ENCODE measurements around the gene NTN5. TPM values are rescaled to one million over a fixed set of nuclear protein-coding genes. Genes with fewer than 3 reads are reported as not detected.

NTN5 gene
- total RNA-seq, 1 experiment from 2014 or later, result 0.57 TPM

DNA sequence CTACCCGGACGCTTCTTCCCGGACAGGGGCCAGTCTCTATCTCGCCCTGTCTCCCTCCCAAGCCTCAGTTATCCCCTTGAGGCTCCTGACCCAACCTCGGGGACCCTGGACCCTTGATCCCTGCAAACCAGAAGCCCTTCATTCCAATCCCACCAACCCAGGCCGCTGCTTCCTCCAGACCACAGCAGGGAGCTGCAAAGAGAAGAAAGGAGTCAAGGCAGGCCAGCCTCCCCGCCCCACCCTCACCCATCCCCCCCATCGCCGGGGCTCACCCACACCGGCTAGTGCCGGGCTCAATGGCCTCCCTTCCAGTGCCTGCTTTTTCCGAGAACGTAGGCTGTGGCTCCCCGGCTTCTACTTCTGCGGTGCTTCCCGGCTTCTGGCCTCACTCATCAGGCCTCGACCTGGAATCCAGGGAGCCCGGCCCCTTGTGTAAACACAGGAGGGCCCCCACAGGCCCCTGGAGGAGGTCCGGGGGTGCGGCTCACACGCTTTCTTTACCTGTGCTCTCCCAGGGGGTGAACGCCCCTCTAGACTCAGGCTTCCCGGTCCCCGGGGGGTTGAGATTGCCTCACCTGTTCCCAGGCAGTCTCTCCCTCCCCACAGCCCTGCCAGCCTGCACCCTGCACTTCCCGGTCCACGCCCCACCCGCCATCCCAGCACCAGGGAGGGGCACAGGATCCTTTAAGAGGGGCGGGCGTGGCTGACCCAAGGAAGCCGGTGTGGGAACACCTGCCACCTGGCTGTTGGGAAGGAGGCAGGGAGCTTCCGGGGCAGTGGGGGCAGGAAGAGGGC is 58.2 kb downstream of the NTN5 start, which contains the start of gene FAM83E:
Gene FAM83E, minus strand, starts transcription at position 641 of the 795 bp plus-strand sequence. CDS start 1,704 bp downstream, outside the sequence.
- CTCF ChIA-PET, result interaction anchor here (0.6 to 0.7 kb wide), 2 partner anchors 110 to 251 kb away, joined by 3 to 4 read pairs; partner anchors contain the start of genes SYNGR4 and TMEM143
- peak within 1 kb of the TSS; percentile 100 for H3K27ac Mint-ChIP-seq (ENCODE audit: unreplicated experiment)
- peak within 1 kb of the TSS; percentile 94 for H3K4me3 Mint-ChIP-seq (ENCODE audit: low read depth, unreplicated experiment)
- no peaks in the 10 kb centered on the region for H3K9me3 Mint-ChIP-seq (ENCODE audit: low read depth, unreplicated experiment)
- peaks cover 48% of the 10 kb centered on the region for H3K4me1 Mint-ChIP-seq (ENCODE audit: low read depth, unreplicated experiment)
- H3K36me3 Mint-ChIP-seq (ENCODE audit: insufficient read depth, unreplicated experiment), result peaks cover 72% of the 10 kb centered on the region
- intact Hi-C loops (cut with micrococcal nuclease; ENCODE audit: unreplicated experiment), result no loop called here
- H3K27me3 Mint-ChIP-seq (ENCODE audit: unreplicated experiment), result no peaks in the 10 kb centered on the region
- TF ChIP-seq, protein P1, sequence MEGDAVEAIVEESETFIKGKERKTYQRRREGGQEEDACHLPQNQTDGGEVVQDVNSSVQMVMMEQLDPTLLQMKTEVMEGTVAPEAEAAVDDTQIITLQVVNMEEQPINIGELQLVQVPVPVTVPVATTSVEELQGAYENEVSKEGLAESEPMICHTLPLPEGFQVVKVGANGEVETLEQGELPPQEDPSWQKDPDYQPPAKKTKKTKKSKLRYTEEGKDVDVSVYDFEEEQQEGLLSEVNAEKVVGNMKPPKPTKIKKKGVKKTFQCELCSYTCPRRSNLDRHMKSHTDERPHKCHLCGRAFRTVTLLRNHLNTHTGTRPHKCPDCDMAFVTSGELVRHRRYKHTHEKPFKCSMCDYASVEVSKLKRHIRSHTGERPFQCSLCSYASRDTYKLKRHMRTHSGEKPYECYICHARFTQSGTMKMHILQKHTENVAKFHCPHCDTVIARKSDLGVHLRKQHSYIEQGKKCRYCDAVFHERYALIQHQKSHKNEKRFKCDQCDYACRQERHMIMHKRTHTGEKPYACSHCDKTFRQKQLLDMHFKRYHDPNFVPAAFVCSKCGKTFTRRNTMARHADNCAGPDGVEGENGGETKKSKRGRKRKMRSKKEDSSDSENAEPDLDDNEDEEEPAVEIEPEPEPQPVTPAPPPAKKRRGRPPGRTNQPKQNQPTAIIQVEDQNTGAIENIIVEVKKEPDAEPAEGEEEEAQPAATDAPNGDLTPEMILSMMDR (IDR thresholded peaks at IDR 0.05; ENCODE audit: unreplicated experiment), result no peak
- DNase-seq, result peak; percentile 92
- no TSS peak for BruUV-seq (replicated peaks)

- H3K9me3 Mint-ChIP-seq (ENCODE audit: low read depth, unreplicated experiment), result no peaks in the 10 kb centered on the region
- H3K27me3 Mint-ChIP-seq (ENCODE audit: unreplicated experiment), result no peaks in the 10 kb centered on the region
- TF ChIP-seq, protein P1 (IDR thresholded peaks at IDR 0.05; ENCODE audit: unreplicated experiment), result no peak
- intact Hi-C loops (cut with micrococcal nuclease; ENCODE audit: unreplicated experiment), result no loop called here
- H3K4me3 Mint-ChIP-seq (ENCODE audit: low read depth, unreplicated experiment), result peak overlapping the region; percentile 94
- CTCF ChIA-PET, result no interaction called here
- H3K4me1 Mint-ChIP-seq (ENCODE audit: low read depth, unreplicated experiment), result peaks cover 43% of the 10 kb centered on the region
- BruUV-seq (replicated peaks), result no TSS peak
- H3K27ac Mint-ChIP-seq (ENCODE audit: unreplicated experiment), result peak overlapping the region; percentile 100
- no peak for DNase-seq
- H3K36me3 Mint-ChIP-seq (ENCODE audit: insufficient read depth, unreplicated experiment), result peaks cover 65% of the 10 kb centered on the region
These were observed 58.9 kb downstream of the NTN5 start for GRCh38 chr19:48613852-48614435.

GRCh38 chr19:48613024-48613851 is 59.6 kb downstream of the NTN5 start:
- Mint-ChIP-seq H3K4me3 (ENCODE audit: low read depth, unreplicated experiment) (peak overlapping the region; percentile 94), H3K36me3 (ENCODE audit: insufficient read depth, unreplicated experiment) (peaks cover 58% of the 10 kb centered on the region), H3K9me3 (ENCODE audit: low read depth, unreplicated experiment) (no peaks in the 10 kb centered on the region), H3K4me1 (ENCODE audit: low read depth, unreplicated experiment) (peaks cover 43% of the 10 kb centered on the region), H3K27ac (ENCODE audit: unreplicated experiment) (peak overlapping the region; percentile 100), H3K27me3 (ENCODE audit: unreplicated experiment) (no peaks in the 10 kb centered on the region)
- CTCF ChIA-PET, result interaction anchor here (0.5 to 1.2 kb wide), 2 partner anchors 292 to 332 kb away, joined by 3 to 4 read pairs; no protein-coding TSS in a partner anchor
- peak; percentile 50 for DNase-seq
- TF ChIP-seq, protein P1 (IDR thresholded peaks at IDR 0.05; ENCODE audit: unreplicated experiment), result no peak
- BruUV-seq (replicated peaks), result no TSS peak
- intact Hi-C loops (cut with micrococcal nuclease; ENCODE audit: unreplicated experiment), result no loop called here

DNA sequence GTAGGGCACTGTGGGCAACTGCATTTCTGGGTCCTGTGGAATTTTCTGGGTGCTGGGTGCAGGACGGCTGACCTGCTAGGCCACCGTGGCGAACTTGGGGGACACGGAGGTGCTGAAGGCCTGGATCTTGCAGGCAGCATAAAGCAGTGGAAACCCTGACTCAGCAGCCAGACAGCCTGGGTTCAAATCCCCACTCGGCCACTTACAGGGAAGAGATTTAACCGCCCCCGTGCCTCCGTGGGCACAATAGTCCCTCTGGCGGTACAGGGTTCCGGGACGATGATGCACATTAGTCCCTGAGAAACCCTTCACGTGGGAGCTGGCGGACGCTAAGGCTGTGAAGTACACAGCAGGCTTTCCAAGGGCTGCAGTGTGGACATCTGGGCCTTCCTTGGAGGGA is 60.9 kb downstream of the NTN5 start:
- H3K27ac Mint-ChIP-seq (ENCODE audit: unreplicated experiment), result no peak overlapping the region
- peaks cover 37% of the 10 kb centered on the region for H3K4me1 Mint-ChIP-seq (ENCODE audit: low read depth, unreplicated experiment)
- BruUV-seq (replicated peaks), result no TSS peak
- H3K9me3 Mint-ChIP-seq (ENCODE audit: low read depth, unreplicated experiment), result no peaks in the 10 kb centered on the region
- CTCF ChIA-PET, result no interaction called here
- no peak overlapping the region for H3K4me3 Mint-ChIP-seq (ENCODE audit: low read depth, unreplicated experiment)
- H3K36me3 Mint-ChIP-seq (ENCODE audit: insufficient read depth, unreplicated experiment), result peaks cover 45% of the 10 kb centered on the region
- H3K27me3 Mint-ChIP-seq (ENCODE audit: unreplicated experiment), result no peaks in the 10 kb centered on the region
- no peak for DNase-seq
- intact Hi-C loops (cut with micrococcal nuclease; ENCODE audit: unreplicated experiment), result no loop called here
- TF ChIP-seq, protein P1 (IDR thresholded peaks at IDR 0.05; ENCODE audit: unreplicated experiment), result no peak

Data from Calu3 (cell line).